ENCODE measurements around the gene ZNF638. TPM values are rescaled to one million over a fixed set of nuclear protein-coding genes. Genes with fewer than 3 reads are reported as not detected.
A peak's percentile ranks its signal among the peaks of the same experiment; 100 is the strongest.

The ZNF638 gene
- total RNA-seq, 1 donor from 2014 or later: 211 TPM

DNA sequence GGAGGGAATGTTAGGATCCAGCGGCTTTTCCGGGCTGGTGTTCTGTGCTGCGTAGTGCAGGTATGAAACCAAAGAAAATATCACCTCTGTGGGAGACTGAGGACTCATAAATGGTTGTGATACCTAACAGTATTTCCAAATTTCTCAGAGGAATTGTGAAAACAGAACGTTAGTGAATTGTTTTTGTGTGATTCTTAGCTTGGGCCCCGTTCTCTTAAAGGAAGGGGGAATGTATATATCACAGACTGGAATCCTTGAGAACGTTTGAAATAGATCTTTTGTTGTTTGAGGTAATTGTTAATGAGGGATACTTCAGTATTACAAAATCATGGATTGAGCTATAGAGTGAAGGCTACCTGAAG is 834 bp downstream of the ZNF638 start:
- H3K9me3 Mint-ChIP-seq (ENCODE audit: unreplicated experiment): peaks cover 5% of the 10 kb centered on the region

GRCh38 chr2:71333619-71334018 is 2.0 kb downstream of the ZNF638 start:
- H3K4me1 Mint-ChIP-seq (ENCODE audit: low read depth, unreplicated experiment): peaks cover 26% of the 10 kb centered on the region
- H3K36me3 Mint-ChIP-seq (ENCODE audit: unreplicated experiment): no peaks in the 10 kb centered on the region
- peaks cover 8% of the 10 kb centered on the region for H3K27me3 Mint-ChIP-seq (ENCODE audit: unreplicated experiment)

More for the DNA sequence above, 834 bp downstream of the ZNF638 start:
- DNase-seq: no peak
- peaks cover 8% of the 10 kb centered on the region for H3K27me3 Mint-ChIP-seq (ENCODE audit: unreplicated experiment)
- peaks cover 17% of the 10 kb centered on the region for H3K4me1 Mint-ChIP-seq (ENCODE audit: low read depth, unreplicated experiment)
- peak overlapping the region; percentile 83 for H3K4me3 Mint-ChIP-seq (ENCODE audit: unreplicated experiment)
- TF ChIP-seq, protein P1, sequence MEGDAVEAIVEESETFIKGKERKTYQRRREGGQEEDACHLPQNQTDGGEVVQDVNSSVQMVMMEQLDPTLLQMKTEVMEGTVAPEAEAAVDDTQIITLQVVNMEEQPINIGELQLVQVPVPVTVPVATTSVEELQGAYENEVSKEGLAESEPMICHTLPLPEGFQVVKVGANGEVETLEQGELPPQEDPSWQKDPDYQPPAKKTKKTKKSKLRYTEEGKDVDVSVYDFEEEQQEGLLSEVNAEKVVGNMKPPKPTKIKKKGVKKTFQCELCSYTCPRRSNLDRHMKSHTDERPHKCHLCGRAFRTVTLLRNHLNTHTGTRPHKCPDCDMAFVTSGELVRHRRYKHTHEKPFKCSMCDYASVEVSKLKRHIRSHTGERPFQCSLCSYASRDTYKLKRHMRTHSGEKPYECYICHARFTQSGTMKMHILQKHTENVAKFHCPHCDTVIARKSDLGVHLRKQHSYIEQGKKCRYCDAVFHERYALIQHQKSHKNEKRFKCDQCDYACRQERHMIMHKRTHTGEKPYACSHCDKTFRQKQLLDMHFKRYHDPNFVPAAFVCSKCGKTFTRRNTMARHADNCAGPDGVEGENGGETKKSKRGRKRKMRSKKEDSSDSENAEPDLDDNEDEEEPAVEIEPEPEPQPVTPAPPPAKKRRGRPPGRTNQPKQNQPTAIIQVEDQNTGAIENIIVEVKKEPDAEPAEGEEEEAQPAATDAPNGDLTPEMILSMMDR (IDR thresholded peaks at IDR 0.05; ENCODE audit: partially characterized antibody, unreplicated experiment): no peak
- H3K36me3 Mint-ChIP-seq (ENCODE audit: unreplicated experiment): no peaks in the 10 kb centered on the region
- H3K27ac Mint-ChIP-seq (ENCODE audit: unreplicated experiment): peak overlapping the region; percentile 100

GRCh38 chr2:71336384-71336783 is 4.8 kb downstream of the ZNF638 start:
- peaks cover 3% of the 10 kb centered on the region for H3K9me3 Mint-ChIP-seq (ENCODE audit: unreplicated experiment)
- TF ChIP-seq, protein P1 (IDR thresholded peaks at IDR 0.05; ENCODE audit: partially characterized antibody, unreplicated experiment): no peak
- peaks cover 8% of the 10 kb centered on the region for H3K27me3 Mint-ChIP-seq (ENCODE audit: unreplicated experiment)
- H3K36me3 Mint-ChIP-seq (ENCODE audit: unreplicated experiment): no peaks in the 10 kb centered on the region
- no peak overlapping the region for H3K27ac Mint-ChIP-seq (ENCODE audit: unreplicated experiment)
- no peak for DNase-seq
- no peak overlapping the region for H3K4me3 Mint-ChIP-seq (ENCODE audit: unreplicated experiment)
- peaks cover 40% of the 10 kb centered on the region for H3K4me1 Mint-ChIP-seq (ENCODE audit: low read depth, unreplicated experiment)

More at GRCh38 chr2:71333619-71334018, 2.0 kb downstream of the ZNF638 start:
- DNase-seq: no peak
- TF ChIP-seq, protein P1 (IDR thresholded peaks at IDR 0.05; ENCODE audit: partially characterized antibody, unreplicated experiment): no peak
- Mint-ChIP-seq H3K27ac (ENCODE audit: unreplicated experiment) (peak overlapping the region; percentile 1), H3K9me3 (ENCODE audit: unreplicated experiment) (peaks cover 5% of the 10 kb centered on the region), H3K4me3 (ENCODE audit: unreplicated experiment) (peak overlapping the region; percentile 83)

DNA sequence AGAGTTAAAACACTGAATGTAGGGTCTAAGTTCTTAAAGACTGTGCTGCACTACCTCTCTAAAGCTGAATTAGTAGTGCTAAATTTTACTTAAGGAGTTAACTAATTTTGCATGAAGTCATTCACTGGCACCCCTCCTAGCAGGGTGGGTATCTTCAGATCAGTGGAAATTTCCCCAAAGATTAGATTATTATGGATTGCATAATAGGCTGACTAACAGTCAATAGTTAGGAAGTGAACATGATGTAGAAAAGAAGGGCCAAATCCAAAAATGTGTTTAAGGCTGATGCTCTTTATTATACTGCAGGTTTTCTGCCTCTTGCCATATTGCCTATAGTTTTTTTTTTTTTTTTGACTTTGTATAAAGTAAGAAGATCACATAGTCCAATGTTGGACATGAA is 5.2 kb downstream of the ZNF638 start:
- Mint-ChIP-seq H3K4me1 (ENCODE audit: low read depth, unreplicated experiment) (peaks cover 40% of the 10 kb centered on the region), H3K27me3 (ENCODE audit: unreplicated experiment) (peaks cover 6% of the 10 kb centered on the region), H3K9me3 (ENCODE audit: unreplicated experiment) (peaks cover 3% of the 10 kb centered on the region), H3K27ac (ENCODE audit: unreplicated experiment) (no peak overlapping the region), H3K36me3 (ENCODE audit: unreplicated experiment) (no peaks in the 10 kb centered on the region), H3K4me3 (ENCODE audit: unreplicated experiment) (no peak overlapping the region)
- TF ChIP-seq, protein P1 (IDR thresholded peaks at IDR 0.05; ENCODE audit: partially characterized antibody, unreplicated experiment): no peak
- no peak for DNase-seq

GRCh38 chr2:71337776-71338175 is 6.2 kb downstream of the ZNF638 start:
- DNase-seq: no peak
- TF ChIP-seq, protein P1 (IDR thresholded peaks at IDR 0.05; ENCODE audit: partially characterized antibody, unreplicated experiment): no peak
- H3K27me3 Mint-ChIP-seq (ENCODE audit: unreplicated experiment): peaks cover 2% of the 10 kb centered on the region
- H3K36me3 Mint-ChIP-seq (ENCODE audit: unreplicated experiment): no peaks in the 10 kb centered on the region
- H3K9me3 Mint-ChIP-seq (ENCODE audit: unreplicated experiment): no peaks in the 10 kb centered on the region
- H3K4me3 Mint-ChIP-seq (ENCODE audit: unreplicated experiment): peak overlapping the region; percentile 9
- H3K4me1 Mint-ChIP-seq (ENCODE audit: low read depth, unreplicated experiment): peaks cover 45% of the 10 kb centered on the region
- peak overlapping the region; percentile 17 for H3K27ac Mint-ChIP-seq (ENCODE audit: unreplicated experiment)

Data from glutamatergic neuron (in vitro differentiated cells).